Measurements from ENCODE around the gene REXO5.

DNA sequence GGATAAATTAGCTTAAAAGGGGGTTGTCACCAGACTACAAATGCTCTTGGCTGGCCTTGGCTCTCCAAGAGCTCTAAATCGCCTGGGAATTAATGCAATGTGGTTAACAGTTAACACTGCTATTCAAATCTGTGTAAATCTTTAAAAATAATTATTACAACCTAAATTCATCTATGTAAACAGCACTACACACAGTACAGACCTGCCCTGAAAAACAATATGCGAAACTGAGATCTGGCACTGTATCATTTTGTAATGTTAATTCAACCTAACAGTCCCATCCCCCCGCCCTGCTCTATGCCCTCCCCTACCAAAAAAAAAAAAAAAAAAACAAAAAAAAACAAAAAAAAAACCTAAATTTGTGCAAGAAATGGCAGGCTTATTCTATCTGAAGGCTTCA, 52.9 kb downstream of the REXO5 start:
- TF ChIP-seq, protein P1, sequence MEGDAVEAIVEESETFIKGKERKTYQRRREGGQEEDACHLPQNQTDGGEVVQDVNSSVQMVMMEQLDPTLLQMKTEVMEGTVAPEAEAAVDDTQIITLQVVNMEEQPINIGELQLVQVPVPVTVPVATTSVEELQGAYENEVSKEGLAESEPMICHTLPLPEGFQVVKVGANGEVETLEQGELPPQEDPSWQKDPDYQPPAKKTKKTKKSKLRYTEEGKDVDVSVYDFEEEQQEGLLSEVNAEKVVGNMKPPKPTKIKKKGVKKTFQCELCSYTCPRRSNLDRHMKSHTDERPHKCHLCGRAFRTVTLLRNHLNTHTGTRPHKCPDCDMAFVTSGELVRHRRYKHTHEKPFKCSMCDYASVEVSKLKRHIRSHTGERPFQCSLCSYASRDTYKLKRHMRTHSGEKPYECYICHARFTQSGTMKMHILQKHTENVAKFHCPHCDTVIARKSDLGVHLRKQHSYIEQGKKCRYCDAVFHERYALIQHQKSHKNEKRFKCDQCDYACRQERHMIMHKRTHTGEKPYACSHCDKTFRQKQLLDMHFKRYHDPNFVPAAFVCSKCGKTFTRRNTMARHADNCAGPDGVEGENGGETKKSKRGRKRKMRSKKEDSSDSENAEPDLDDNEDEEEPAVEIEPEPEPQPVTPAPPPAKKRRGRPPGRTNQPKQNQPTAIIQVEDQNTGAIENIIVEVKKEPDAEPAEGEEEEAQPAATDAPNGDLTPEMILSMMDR (conservative IDR thresholded peaks at IDR 0.05 in 1 of 2, IDR thresholded peaks at IDR 0.05 in 1 of 2; ENCODE audit: extremely low read depth in 1 of 2, insufficient read depth in 1 of 2, low read depth in 1 of 2, low read length in 2 of 2): no peak
- no peak for TF ChIP-seq EZH2 (IDR thresholded peaks at IDR 0.05; ENCODE audit: borderline replicate concordance, low read length)

All from mammary epithelial cell (primary cell).